ENCODE measurements around the gene DOK7.

DOK7 gene

GRCh38 chr4:3419836-3420605 lies 43.1 kb upstream of the DOK7 start:
- DNase-seq (ENCODE audit: low read depth, low spot score) = no peak
- Histone ChIP-seq H3K9me3 (ENCODE audit: control insufficient read depth, insufficient read depth, low read length) (no peaks in the 10 kb centered on the region), H3K27me3 (ENCODE audit: control insufficient read depth, insufficient read depth, low read length) (no peaks in the 10 kb centered on the region), H3K4me3 (ENCODE audit: low read length) (no peak overlapping the region), H3K27ac (ENCODE audit: low read length) (no peak overlapping the region), H3K4me1 (ENCODE audit: control insufficient read depth, insufficient read depth, low read length) (no peaks in the 10 kb centered on the region; the same call in 1 of the 2 replicates), H3K36me3 (ENCODE audit: control insufficient read depth, insufficient read depth, low read length) (no peaks in the 10 kb centered on the region)
- no CpG with 5 or more reads among the region's 15 CpGs for WGBS (ENCODE audit: insufficient coverage, insufficient read length)

GRCh38 chr4:3420606-3420955 lies 42.5 kb upstream of the DOK7 start:
- no peak overlapping the region for H3K27ac ChIP-seq (ENCODE audit: low read length)
- no peaks in the 10 kb centered on the region for H3K9me3 ChIP-seq (ENCODE audit: control insufficient read depth, insufficient read depth, low read length)
- no peak overlapping the region for H3K4me3 ChIP-seq (ENCODE audit: low read length)
- H3K27me3 ChIP-seq (ENCODE audit: control insufficient read depth, insufficient read depth, low read length) = no peaks in the 10 kb centered on the region
- WGBS (ENCODE audit: insufficient coverage, insufficient read length) = no CpG with 5 or more reads among the region's 12 CpGs
- no peaks in the 10 kb centered on the region for H3K36me3 ChIP-seq (ENCODE audit: control insufficient read depth, insufficient read depth, low read length)
- no peak for DNase-seq (ENCODE audit: low read depth, low spot score)
- H3K4me1 ChIP-seq (ENCODE audit: control insufficient read depth, insufficient read depth, low read length) = no peaks in the 10 kb centered on the region; the same call in 1 of the 2 replicates

- no CpG with 5 or more reads among the region's 10 CpGs for WGBS (ENCODE audit: insufficient coverage, insufficient read length)
- H3K9me3 ChIP-seq (ENCODE audit: control insufficient read depth, insufficient read depth, low read length) = no peaks in the 10 kb centered on the region
- no peaks in the 10 kb centered on the region for H3K36me3 ChIP-seq (ENCODE audit: control insufficient read depth, insufficient read depth, low read length)
- no peaks in the 10 kb centered on the region; the same call in 1 of the 2 replicates for H3K4me1 ChIP-seq (ENCODE audit: control insufficient read depth, insufficient read depth, low read length)
- no peak overlapping the region for H3K27ac ChIP-seq (ENCODE audit: low read length)
- no peaks in the 10 kb centered on the region for H3K27me3 ChIP-seq (ENCODE audit: control insufficient read depth, insufficient read depth, low read length)
- no peak overlapping the region for H3K4me3 ChIP-seq (ENCODE audit: low read length)
- no peak for DNase-seq (ENCODE audit: low read depth, low spot score)
Measured at GRCh38 chr4:3420956-3421355, 42.1 kb upstream of the DOK7 start.

- Histone ChIP-seq H3K36me3 (ENCODE audit: control insufficient read depth, insufficient read depth, low read length) (no peaks in the 10 kb centered on the region), H3K4me1 (ENCODE audit: control insufficient read depth, insufficient read depth, low read length) (no peaks in the 10 kb centered on the region; the same call in 1 of the 2 replicates), H3K27ac (ENCODE audit: low read length) (no peak overlapping the region), H3K27me3 (ENCODE audit: control insufficient read depth, insufficient read depth, low read length) (no peaks in the 10 kb centered on the region), H3K4me3 (ENCODE audit: low read length) (no peak overlapping the region), H3K9me3 (ENCODE audit: control insufficient read depth, insufficient read depth, low read length) (no peaks in the 10 kb centered on the region)
- no CpG with 5 or more reads among the region's 12 CpGs for WGBS (ENCODE audit: insufficient coverage, insufficient read length)
- DNase-seq (ENCODE audit: low read depth, low spot score) = no peak
Measured at GRCh38 chr4:3421470-3421869, 41.6 kb upstream of the DOK7 start.

- Histone ChIP-seq H3K9me3 (ENCODE audit: control insufficient read depth, insufficient read depth, low read length) (no peaks in the 10 kb centered on the region), H3K27ac (ENCODE audit: low read length) (no peak overlapping the region), H3K4me3 (ENCODE audit: low read length) (no peak overlapping the region), H3K27me3 (ENCODE audit: control insufficient read depth, insufficient read depth, low read length) (no peaks in the 10 kb centered on the region), H3K4me1 (ENCODE audit: control insufficient read depth, insufficient read depth, low read length) (no peaks in the 10 kb centered on the region; the same call in 1 of the 2 replicates), H3K36me3 (ENCODE audit: control insufficient read depth, insufficient read depth, low read length) (no peaks in the 10 kb centered on the region)
- DNase-seq (ENCODE audit: low read depth, low spot score) = no peak
- no CpG with 5 or more reads among the region's 29 CpGs for WGBS (ENCODE audit: insufficient coverage, insufficient read length)
Measured at GRCh38 chr4:3422241-3422801, 40.8 kb upstream of the DOK7 start.

GRCh38 chr4:3422808-3423297 lies 40.3 kb upstream of the DOK7 start:
- WGBS (ENCODE audit: insufficient coverage, insufficient read length) = no CpG with 5 or more reads among the region's 19 CpGs
- no peaks in the 10 kb centered on the region; the same call in 1 of the 2 replicates for H3K4me1 ChIP-seq (ENCODE audit: control insufficient read depth, insufficient read depth, low read length)
- H3K27ac ChIP-seq (ENCODE audit: low read length) = no peak overlapping the region
- H3K27me3 ChIP-seq (ENCODE audit: control insufficient read depth, insufficient read depth, low read length) = no peaks in the 10 kb centered on the region
- no peak overlapping the region for H3K4me3 ChIP-seq (ENCODE audit: low read length)
- H3K9me3 ChIP-seq (ENCODE audit: control insufficient read depth, insufficient read depth, low read length) = no peaks in the 10 kb centered on the region
- H3K36me3 ChIP-seq (ENCODE audit: control insufficient read depth, insufficient read depth, low read length) = no peaks in the 10 kb centered on the region
- no peak for DNase-seq (ENCODE audit: low read depth, low spot score)

- WGBS (ENCODE audit: insufficient coverage, insufficient read length) = no CpG with 5 or more reads among the region's 16 CpGs
- Histone ChIP-seq H3K4me1 (ENCODE audit: control insufficient read depth, insufficient read depth, low read length) (no peaks in the 10 kb centered on the region; the same call in 1 of the 2 replicates), H3K27me3 (ENCODE audit: control insufficient read depth, insufficient read depth, low read length) (no peaks in the 10 kb centered on the region), H3K9me3 (ENCODE audit: control insufficient read depth, insufficient read depth, low read length) (no peaks in the 10 kb centered on the region), H3K27ac (ENCODE audit: low read length) (no peak overlapping the region), H3K4me3 (ENCODE audit: low read length) (no peak overlapping the region), H3K36me3 (ENCODE audit: control insufficient read depth, insufficient read depth, low read length) (no peaks in the 10 kb centered on the region)
- no peak for DNase-seq (ENCODE audit: low read depth, low spot score)
Measured at GRCh38 chr4:3423406-3423805, 39.7 kb upstream of the DOK7 start.

GRCh38 chr4:3423952-3424351 lies 39.2 kb upstream of the DOK7 start:
- H3K4me1 ChIP-seq (ENCODE audit: control insufficient read depth, insufficient read depth, low read length) = no peaks in the 10 kb centered on the region; the same call in 1 of the 2 replicates
- H3K27ac ChIP-seq (ENCODE audit: low read length) = no peak overlapping the region
- DNase-seq (ENCODE audit: low read depth, low spot score) = no peak
- no peaks in the 10 kb centered on the region for H3K36me3 ChIP-seq (ENCODE audit: control insufficient read depth, insufficient read depth, low read length)
- H3K4me3 ChIP-seq (ENCODE audit: low read length) = no peak overlapping the region
- no CpG with 5 or more reads among the region's 13 CpGs for WGBS (ENCODE audit: insufficient coverage, insufficient read length)
- no peaks in the 10 kb centered on the region for H3K9me3 ChIP-seq (ENCODE audit: control insufficient read depth, insufficient read depth, low read length)
- H3K27me3 ChIP-seq (ENCODE audit: control insufficient read depth, insufficient read depth, low read length) = no peaks in the 10 kb centered on the region

GRCh38 chr4:3424522-3425095 lies 38.5 kb upstream of the DOK7 start:
- WGBS (ENCODE audit: insufficient coverage, insufficient read length) = no CpG with 5 or more reads among the region's 20 CpGs
- Histone ChIP-seq H3K9me3 (ENCODE audit: control insufficient read depth, insufficient read depth, low read length) (no peaks in the 10 kb centered on the region), H3K27ac (ENCODE audit: low read length) (no peak overlapping the region), H3K27me3 (ENCODE audit: control insufficient read depth, insufficient read depth, low read length) (no peaks in the 10 kb centered on the region), H3K36me3 (ENCODE audit: control insufficient read depth, insufficient read depth, low read length) (no peaks in the 10 kb centered on the region), H3K4me1 (ENCODE audit: control insufficient read depth, insufficient read depth, low read length) (no peaks in the 10 kb centered on the region; the same call in 1 of the 2 replicates), H3K4me3 (ENCODE audit: low read length) (no peak overlapping the region)
- DNase-seq (ENCODE audit: low read depth, low spot score) = no peak

- no peak overlapping the region for H3K4me3 ChIP-seq (ENCODE audit: low read length)
- WGBS (ENCODE audit: insufficient coverage, insufficient read length) = no CpG with 5 or more reads among the region's 24 CpGs
- no peaks in the 10 kb centered on the region for H3K36me3 ChIP-seq (ENCODE audit: control insufficient read depth, insufficient read depth, low read length)
- no peaks in the 10 kb centered on the region for H3K9me3 ChIP-seq (ENCODE audit: control insufficient read depth, insufficient read depth, low read length)
- H3K27ac ChIP-seq (ENCODE audit: low read length) = no peak overlapping the region
- H3K27me3 ChIP-seq (ENCODE audit: control insufficient read depth, insufficient read depth, low read length) = no peaks in the 10 kb centered on the region
- DNase-seq (ENCODE audit: low read depth, low spot score) = no peak
- H3K4me1 ChIP-seq (ENCODE audit: control insufficient read depth, insufficient read depth, low read length) = no peaks in the 10 kb centered on the region; the same call in 1 of the 2 replicates
Measured at GRCh38 chr4:3426465-3427133, 36.5 kb upstream of the DOK7 start.
